HepG2 (cell line): ENCODE results near the gene VEGFB. TPM values are rescaled to one million over a fixed set of nuclear protein-coding genes. Genes with fewer than 3 reads are reported as not detected.

Source experiments
- AKNA ChIP-seq: sonication (generic); formaldehyde crosslinking; IDR thresholded peaks from 2 replicates; pipeline ENCODE4 v1.4.0; 2020; ENCODE audit warnings: missing genetic modification reagents, borderline replicate concordance
- ATM ChIP-seq: fragments of 450-650 bp; IDR thresholded peaks from 2 replicates; pipeline ENCODE4 v1.7.1; 2017; ENCODE audit warnings: mild to moderate bottlenecking, borderline replicate concordance
- DDIT3 ChIP-seq: sonication (generic); formaldehyde crosslinking; IDR thresholded peaks from 2 replicates; pipeline ENCODE4 v1.4.0; 2020; ENCODE audit warnings: mild to moderate bottlenecking, missing genetic modification reagents
- DNMT3B ChIP-seq: conservative IDR thresholded peaks from 2 replicates; pipeline ENCODE4 v1.6.1; 2016; ENCODE audit warnings: missing biosample characterization, control low read depth
- E2F2 ChIP-seq: sonication (generic); formaldehyde crosslinking; IDR thresholded peaks from 2 replicates; pipeline ENCODE4 v1.4.0; 2020; ENCODE audit warnings: missing genetic modification reagents, borderline replicate concordance
- HCFC1 ChIP-seq: fragments of 150-350 bp; IDR thresholded peaks from 2 replicates; pipeline ENCODE4 v1.6.1; 2014; ENCODE audit warnings: low read depth, low read length
- KMT2A ChIP-seq: sonication (generic); formaldehyde crosslinking; IDR thresholded peaks from 2 replicates; pipeline ENCODE4 v1.4.0; 2020; ENCODE audit warnings: missing genetic modification reagents
- MTA1 ChIP-seq: sonication (generic); formaldehyde crosslinking; IDR thresholded peaks from 2 replicates; pipeline ENCODE4 v1.4.0; 2020; ENCODE audit warnings: missing genetic modification reagents, mild to moderate bottlenecking, borderline replicate concordance
- PPARG ChIP-seq: conservative IDR thresholded peaks from 2 replicates; pipeline ENCODE4 v1.6.1; 2016; ENCODE audit warnings: missing biosample characterization, missing genetic modification reagents
- RXRA ChIP-seq: sonication (generic); formaldehyde crosslinking; IDR thresholded peaks from 2 replicates; pipeline ENCODE4 v1.5.1; 2020; ENCODE audit warnings: missing genetic modification reagents
- SNAPC2 ChIP-seq: sonication (generic); formaldehyde crosslinking; IDR thresholded peaks from 2 replicates; pipeline ENCODE4 v1.8.1; 2022; ENCODE audit warnings: mild to moderate bottlenecking, missing genetic modification reagents
- SOX13 ChIP-seq, 3 experiments: fragments of 450-650 bp in 1 of 3; sonication (generic) in 1 of 3; formaldehyde crosslinking in 1 of 3; IDR thresholded peaks in 2 of 3; conservative IDR thresholded peaks in 1 of 3; 2 replicates each; pipeline versions ENCODE4 v1.5.0 to v1.6.1; 2016 to 2020; ENCODE audit warnings: antibody characterized with exemption in 1 of 3, mild to moderate bottlenecking in 1 of 3, missing compliant biosample characterization in 1 of 3, missing genetic modification reagents in 1 of 3, moderate library complexity in 1 of 3
- YEATS4 ChIP-seq: sonication (generic); formaldehyde crosslinking; IDR thresholded peaks from 2 replicates; pipeline ENCODE4 v1.4.0; 2020; ENCODE audit warnings: missing genetic modification reagents, borderline replicate concordance
- ZFP36 ChIP-seq: fragments of 150-350 bp; IDR thresholded peaks from 2 replicates; pipeline ENCODE4 v1.6.1; 2018; ENCODE audit warnings: borderline replicate concordance, low read length, low read depth; ENCODE audit not compliant: partially characterized antibody
- ZNF18 ChIP-seq: sonication (generic); formaldehyde crosslinking; IDR thresholded peaks from 2 replicates; pipeline ENCODE4 v1.8.0; 2022; ENCODE audit warnings: mild to moderate bottlenecking, missing genetic modification reagents; ENCODE audit not compliant: insufficient replicate concordance
- ZNF20 ChIP-seq: sonication (generic); formaldehyde crosslinking; IDR thresholded peaks from 2 replicates; pipeline ENCODE4 v1.4.0; 2020; ENCODE audit warnings: mild to moderate bottlenecking, moderate library complexity, missing genetic modification reagents
- ZNF639 ChIP-seq: conservative IDR thresholded peaks from 2 replicates; pipeline ENCODE4 v1.6.1; 2018; ENCODE audit warnings: missing genetic modification reagents
- ZNF850 ChIP-seq: sonication (generic); formaldehyde crosslinking; conservative IDR thresholded peaks from 2 replicates; pipeline ENCODE4 v1.9.0; 2021; ENCODE audit warnings: mild to moderate bottlenecking, missing genetic modification reagents
- polyA plus RNA-seq, 8 experiments: library from polyadenylated mRNA; depleted of rRNA in 3 of 8; stranded (reverse) in 7 of 8; unstranded in 1 of 8; fragments of >200 nt; fragmentation: Illumina TruSeq in 4 of 8; extraction: Trizol in 4 of 8; gene quantifications; 2 replicates each; pipeline versions ENCODE4 v1.2.1 to v1.2.3, GENCODE V29; 2011 to 2016; ENCODE audit warnings: low read depth in 4 of 8, missing spikeins in 1 of 8, mixed read lengths in 1 of 8; ENCODE audit not compliant: insufficient read depth in 1 of 8
- total RNA-seq, 5 experiments: library from RNA; depleted of rRNA; stranded (reverse); fragments of >200 nt; fragmentation: Illumina TruSeq; extraction: Trizol; gene quantifications; 2 replicates each; pipeline ENCODE4 v1.2.3, GENCODE V29; 2016; ENCODE audit warnings: low read depth in 1 of 5

Gene VEGFB
- total and polyA plus RNA-seq, 2 of the 13 experiments (the other 11 are each of a cell fraction or from before 2014, with no cell fraction given), result 9.0 to 11.3 TPM

GRCh38 chr11:64225608-64226506 lies 8.5 kb upstream of the VEGFB start, which contains the start of the genes NUDT22 and TRPT1 (continued):
- TF ChIP-seq HCFC1 (no peak), DNMT3B (CRISPR knock-in tag) (no peak), ZNF639 (CRISPR knock-in tag) (peak; percentile 37; the same call in 1 of the 2 replicates), AKNA (no peak; the same call in 1 of the 2 replicates), RXRA (CRISPR knock-in tag) (no peak; the same call in 1 of the 2 replicates), ZNF850 (CRISPR knock-in tag) (peak; percentile 95; the same call in 1 of the 2 replicates), ZNF18 (CRISPR knock-in tag) (no peak), E2F2 (no peak), DDIT3 (no peak), ZFP36 (no peak), KMT2A (CRISPR knock-in tag) (no peak; the same call in 1 of the 2 replicates), ATM (no peak), ZNF20 (no peak), SOX13 (IDR thresholded peaks at IDR 0.05) (no peak), SOX13 (CRISPR knock-in tag; conservative IDR thresholded peaks at IDR 0.05 in 1 of 2, IDR thresholded peaks at IDR 0.05 in 1 of 2) (peak in 1 of 2 experiments; percentile 13; a peak in 1 of 4 replicates), PPARG (CRISPR knock-in tag) (peak; percentile 24; the same call in 1 of the 2 replicates), YEATS4 (CRISPR knock-in tag) (peak; percentile 59; the same call in 1 of the 2 replicates), SNAPC2 (CRISPR knock-in tag) (peak; percentile 76; the same call in 1 of the 2 replicates), MTA1 (CRISPR knock-in tag) (no peak)
